Upper lobe of left lung (tissue), 6 donors: Measurements from ENCODE around the gene C12orf56. TPM values are rescaled to one million over a fixed set of nuclear protein-coding genes. Genes with fewer than 3 reads are reported as not detected.

ENCODE experiments used
- ATAC-seq, 2 donors: fragments of 200-7000 bp; cut with Tn5 transposase; one replicate each; pipeline ENCODE4 v1.9.1; 2022; ENCODE audit warnings: mild to moderate bottlenecking in 2 of 2, moderate library complexity in 2 of 2; ENCODE audit not compliant: low FRiP score in 2 of 2
- DNase-seq, 2 donors: peaks; one replicate each; pipeline ENCODE4 v3.0.0-alpha.2; 2019 to 2020
- H3K27ac ChIP-seq, 4 donors: fragments of 200-600 bp; sonication (generic); one replicate each; pipeline ENCODE4 v1.5.1; 2016 to 2019
- H3K27me3 ChIP-seq, 4 donors: fragments of 200-600 bp; sonication (generic); one replicate each; pipeline ENCODE4 v1.5.1; 2017 to 2019
- H3K36me3 ChIP-seq, 4 donors: fragments of 200-600 bp; sonication (generic); one replicate each; pipeline ENCODE4 v1.5.1; 2016 to 2019
- H3K4me1 ChIP-seq, 4 donors: fragments of 200-600 bp; sonication (generic); one replicate each; pipeline ENCODE4 v1.5.1; 2018 to 2019
- H3K4me3 ChIP-seq, 4 donors: fragments of 200-600 bp; sonication (generic); one replicate each; pipeline ENCODE4 v1.5.1; 2017 to 2019; ENCODE audit warnings: mild to moderate bottlenecking in 2 of 4, moderate library complexity in 1 of 4
- H3K9me3 ChIP-seq, 4 donors: fragments of 200-600 bp; sonication (generic); one replicate each; pipeline ENCODE4 v1.5.1; 2018 to 2019
- EP300 ChIP-seq, 4 donors: sonication (generic); formaldehyde crosslinking; IDR thresholded peaks; one replicate each; pipeline ENCODE4 v1.5.1; 2017; ENCODE audit warnings: antibody characterized with exemption in 4 of 4, control low read depth in 2 of 4
- POLR2A ChIP-seq, 4 donors: fragments of 450-650 bp; IDR thresholded peaks; one replicate each; pipeline ENCODE4 v1.5.1; 2016 to 2017; ENCODE audit warnings: antibody characterized with exemption in 4 of 4, mild to moderate bottlenecking in 2 of 4
- POLR2AphosphoS5 ChIP-seq, 2 donors: sonication (generic); formaldehyde crosslinking; IDR thresholded peaks; one replicate each; pipeline ENCODE4 v1.5.1; 2017; ENCODE audit warnings: antibody characterized with exemption in 2 of 2
- WGBS, 2 donors: methylation state at CpG; one replicate each; pipeline ENCODE4 v1.1.5; 2017 to 2018; 5-methylcytosine and 5-hydroxymethylcytosine counted together
- total RNA-seq, 6 donors: library from RNA; depleted of rRNA in 4 of 6; stranded (reverse); fragments of >200 nt in 4 of 6; gene quantifications; one replicate each; pipeline versions ENCODE4 v1.1.0 to v1.2.1, GENCODE V29; 2016 to 2021
- TF ChIP-seq, protein P1 (sequence below), 6 experiments: fragments of 450-650 bp in 4 of 6; fragments of 200-600 bp in 2 of 6; sonication (generic) in 2 of 6; IDR thresholded peaks; one replicate each; pipeline ENCODE4 v1.5.1; 2016 to 2019; ENCODE audit warnings: antibody characterized with exemption in 6 of 6
- donor health status: DM: no; HTN: no; CAD: no; lungs with moderate emphysema.
- donor health status: DM: no; HTN: yes; CAD: no; lungs with severe emphysema.

C12orf56 gene
- total RNA-seq, 6 donors from 2014 or later = not detected

DNA sequence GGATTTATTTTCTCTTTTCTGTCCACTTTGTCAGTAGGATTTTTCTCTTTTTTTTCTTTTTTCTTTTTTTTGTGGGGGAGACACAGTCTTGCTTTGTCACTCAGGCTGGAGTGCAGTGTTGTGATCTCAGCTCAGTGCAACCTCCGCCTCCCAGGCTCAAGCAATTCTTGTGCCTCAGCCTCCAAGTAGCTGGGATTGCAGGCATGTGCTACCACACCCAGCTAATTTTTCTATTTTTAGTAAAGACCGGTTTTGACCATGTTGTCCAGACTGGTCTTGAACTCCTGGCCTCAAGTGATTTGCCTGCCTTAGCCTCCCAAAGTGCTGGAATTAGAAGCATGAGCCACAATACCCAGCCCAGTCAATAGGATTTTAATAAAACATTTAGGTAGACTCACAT lies 40.3 kb upstream of the C12orf56 start:
- ATAC-seq = no peak
- Histone ChIP-seq H3K4me1 (no peaks in the 10 kb centered on the region), H3K36me3 (peaks cover 25 to 100% (median 81%) of the 10 kb centered on the region in 4 donors), H3K9me3 (no peaks in the 10 kb centered on the region), H3K27ac (no peak overlapping the region), H3K4me3 (no peak overlapping the region), H3K27me3 (no peaks in the 10 kb centered on the region)
- WGBS, 2 donors = 72 to 86% methylated on average over 2 of the region's 2 CpGs
- TF ChIP-seq, protein P1, sequence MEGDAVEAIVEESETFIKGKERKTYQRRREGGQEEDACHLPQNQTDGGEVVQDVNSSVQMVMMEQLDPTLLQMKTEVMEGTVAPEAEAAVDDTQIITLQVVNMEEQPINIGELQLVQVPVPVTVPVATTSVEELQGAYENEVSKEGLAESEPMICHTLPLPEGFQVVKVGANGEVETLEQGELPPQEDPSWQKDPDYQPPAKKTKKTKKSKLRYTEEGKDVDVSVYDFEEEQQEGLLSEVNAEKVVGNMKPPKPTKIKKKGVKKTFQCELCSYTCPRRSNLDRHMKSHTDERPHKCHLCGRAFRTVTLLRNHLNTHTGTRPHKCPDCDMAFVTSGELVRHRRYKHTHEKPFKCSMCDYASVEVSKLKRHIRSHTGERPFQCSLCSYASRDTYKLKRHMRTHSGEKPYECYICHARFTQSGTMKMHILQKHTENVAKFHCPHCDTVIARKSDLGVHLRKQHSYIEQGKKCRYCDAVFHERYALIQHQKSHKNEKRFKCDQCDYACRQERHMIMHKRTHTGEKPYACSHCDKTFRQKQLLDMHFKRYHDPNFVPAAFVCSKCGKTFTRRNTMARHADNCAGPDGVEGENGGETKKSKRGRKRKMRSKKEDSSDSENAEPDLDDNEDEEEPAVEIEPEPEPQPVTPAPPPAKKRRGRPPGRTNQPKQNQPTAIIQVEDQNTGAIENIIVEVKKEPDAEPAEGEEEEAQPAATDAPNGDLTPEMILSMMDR (IDR thresholded peaks at IDR 0.05) = no peak
- TF ChIP-seq POLR2A (IDR thresholded peaks at IDR 0.05) (no peak), POLR2AphosphoS5 (IDR thresholded peaks at IDR 0.05) (no peak), EP300 (IDR thresholded peaks at IDR 0.05) (no peak)
- DNase-seq = no peak

GRCh38 chr12:64428956-64429355 lies 38.4 kb upstream of the C12orf56 start:
- Histone ChIP-seq H3K9me3 (no peaks in the 10 kb centered on the region), H3K4me1 (no peaks in the 10 kb centered on the region), H3K27me3 (no peaks in the 10 kb centered on the region), H3K4me3 (no peak overlapping the region), H3K36me3 (peaks cover 31 to 100% (median 77%) of the 10 kb centered on the region in 4 donors), H3K27ac (no peak overlapping the region)
- DNase-seq = no peak
- WGBS, 2 donors = 90 to 99% methylated on average over 4 of the region's 4 CpGs
- TF ChIP-seq POLR2AphosphoS5 (IDR thresholded peaks at IDR 0.05) = no peak
- TF ChIP-seq, protein P1 (IDR thresholded peaks at IDR 0.05) = no peak
- no peak for TF ChIP-seq EP300 (IDR thresholded peaks at IDR 0.05)
- TF ChIP-seq POLR2A (IDR thresholded peaks at IDR 0.05) = no peak
- no peak for ATAC-seq

- no peak for ATAC-seq
- H3K36me3 ChIP-seq = peaks cover 39 to 100% (median 77%) of the 10 kb centered on the region in 4 donors
Measured at GRCh38 chr12:64427988-64428387, 37.4 kb upstream of the C12orf56 start.

GRCh38 chr12:64419696-64420095 lies 29.1 kb upstream of the C12orf56 start:
- 63 to 71% methylated on average over 3 of the region's 3 CpGs for WGBS, 2 donors
- Histone ChIP-seq H3K27ac (peak overlapping the region in 2 of 4 donors; percentile 49 to 62), H3K36me3 (peaks cover 37 to 100% (median 62%) of the 10 kb centered on the region in 4 donors), H3K9me3 (no peaks in the 10 kb centered on the region), H3K27me3 (no peaks in the 10 kb centered on the region), H3K4me3 (no peak overlapping the region), H3K4me1 (no peaks in the 10 kb centered on the region)
- ATAC-seq (no peak), DNase-seq (no peak)
- TF ChIP-seq POLR2A (IDR thresholded peaks at IDR 0.05) (no peak), POLR2AphosphoS5 (IDR thresholded peaks at IDR 0.05) (no peak), EP300 (IDR thresholded peaks at IDR 0.05) (no peak)
- TF ChIP-seq, protein P1 (IDR thresholded peaks at IDR 0.05) = no peak

More at GRCh38 chr12:64427988-64428387, 37.4 kb upstream of the C12orf56 start:
- H3K9me3 ChIP-seq = no peaks in the 10 kb centered on the region
- no peaks in the 10 kb centered on the region for H3K27me3 ChIP-seq
- no peak for TF ChIP-seq POLR2A (IDR thresholded peaks at IDR 0.05)
- H3K27ac ChIP-seq = no peak overlapping the region
- no peak overlapping the region for H3K4me3 ChIP-seq
- 19 to 28% methylated on average over 1 of the region's 1 CpG for WGBS, 2 donors
- DNase-seq = no peak
- H3K4me1 ChIP-seq = no peaks in the 10 kb centered on the region

DNA sequence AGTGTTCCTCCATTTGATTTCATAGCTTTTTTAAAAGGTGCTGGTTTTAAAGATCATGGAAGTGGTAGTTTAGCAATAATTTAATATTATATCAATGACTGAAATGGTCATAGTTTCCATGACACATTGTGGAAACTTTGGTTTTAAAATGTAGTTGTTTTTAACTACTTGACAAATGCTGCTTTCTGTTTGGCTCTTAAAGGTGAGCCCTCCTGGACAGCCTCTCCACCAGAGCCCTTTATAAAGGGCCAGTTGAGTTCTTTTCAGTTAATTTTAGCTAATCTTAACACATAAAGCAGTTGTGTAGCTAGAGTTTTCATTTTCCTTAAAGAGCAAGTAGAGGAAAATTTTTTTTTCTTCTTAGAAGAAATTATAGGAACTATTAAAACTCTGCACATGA lies 27.7 kb upstream of the C12orf56 start:
- H3K36me3 ChIP-seq = peaks cover 30 to 100% (median 57%) of the 10 kb centered on the region in 4 donors
- no peaks in the 10 kb centered on the region for H3K9me3 ChIP-seq
- no peaks in the 10 kb centered on the region for H3K4me1 ChIP-seq
- H3K27me3 ChIP-seq = no peaks in the 10 kb centered on the region
- DNase-seq = no peak
- TF ChIP-seq POLR2A (IDR thresholded peaks at IDR 0.05) = no peak
- TF ChIP-seq EP300 (IDR thresholded peaks at IDR 0.05) = no peak
- no peak for TF ChIP-seq POLR2AphosphoS5 (IDR thresholded peaks at IDR 0.05)
- TF ChIP-seq, protein P1 (IDR thresholded peaks at IDR 0.05) = no peak
- no peak for ATAC-seq
- H3K27ac ChIP-seq = no peak overlapping the region
- H3K4me3 ChIP-seq = no peak overlapping the region
